Gastroesophageal sphincter (tissue), 4 donors: Measurements from ENCODE around the gene NFIA. TPM values are rescaled to one million over a fixed set of nuclear protein-coding genes. Genes with fewer than 3 reads are reported as not detected.

Experiments used
- ATAC-seq: fragments of 150-250 bp; one replicate; pipeline ENCODE4 v1.9.1; 2016; ENCODE audit warnings: mild to moderate bottlenecking, moderate library complexity
- H3K27ac ChIP-seq, 4 donors: fragments of 200-600 bp; sonication (generic) in 3 of 4; 1 replicate in 3 of 4; 2 replicates in 1 of 4; pipeline ENCODE4 v1.5.1; 2016 to 2019
- H3K27me3 ChIP-seq: fragments of 200-600 bp; sonication (generic); one replicate; pipeline ENCODE4 v1.5.1; 2019
- H3K36me3 ChIP-seq, 2 donors: fragments of 200-600 bp; sonication (generic); one replicate each; pipeline ENCODE4 v1.5.1; 2019; ENCODE audit warnings: control low read depth in 1 of 2
- H3K4me1 ChIP-seq, 3 donors: fragments of 200-600 bp; sonication (generic); 1 replicate in 2 of 3; 2 replicates in 1 of 3; pipeline ENCODE4 v1.5.1; 2016 to 2019; ENCODE audit warnings: control low read depth in 2 of 3
- H3K4me3 ChIP-seq, 2 donors: fragments of 200-600 bp; sonication (generic); one replicate each; pipeline ENCODE4 v1.5.1; 2019; ENCODE audit warnings: mild to moderate bottlenecking in 1 of 2, moderate library complexity in 1 of 2
- H3K9me3 ChIP-seq, 3 donors: fragments of 200-600 bp; sonication (generic); one replicate each; pipeline ENCODE4 v1.5.1; 2017 to 2019; ENCODE audit warnings: control low read depth in 2 of 3
- EP300 ChIP-seq: sonication (generic); formaldehyde crosslinking; IDR thresholded peaks from one replicate; pipeline ENCODE4 v1.6.1; 2017; ENCODE audit warnings: antibody characterized with exemption, mild to moderate bottlenecking
- POLR2A ChIP-seq, 2 donors: fragments of 450-650 bp; IDR thresholded peaks; one replicate each; pipeline ENCODE4 v1.6.1; 2017; ENCODE audit warnings: antibody characterized with exemption in 2 of 2, mild to moderate bottlenecking in 2 of 2, moderate library complexity in 1 of 2
- POLR2AphosphoS5 ChIP-seq: sonication (generic); formaldehyde crosslinking; IDR thresholded peaks from one replicate; pipeline ENCODE4 v1.6.1; 2017; ENCODE audit warnings: antibody characterized with exemption
- WGBS, 2 donors: methylation state at CpG; one replicate each; pipeline ENCODE4 v1.1.5; 2018; ENCODE audit warnings: low coverage in 1 of 2; 5-methylcytosine and 5-hydroxymethylcytosine counted together
- total RNA-seq, 4 donors: library from RNA; depleted of rRNA; stranded (reverse); fragments of >200 nt; gene quantifications; one replicate each; pipeline ENCODE4 v1.1.0, GENCODE V29; 2016
- TF ChIP-seq, protein P1 (sequence below), 4 experiments: fragments of 200-600 bp in 2 of 4; fragments of 450-650 bp in 2 of 4; sonication (generic) in 1 of 4; IDR thresholded peaks; one replicate each; pipeline ENCODE4 v1.5.1; 2017 to 2019; ENCODE audit warnings: antibody characterized with exemption in 4 of 4, mild to moderate bottlenecking in 2 of 4, moderate library complexity in 2 of 4

NFIA gene
- total RNA-seq, 4 donors from 2014 or later = 123 to 205 (median 149) TPM

DNA sequence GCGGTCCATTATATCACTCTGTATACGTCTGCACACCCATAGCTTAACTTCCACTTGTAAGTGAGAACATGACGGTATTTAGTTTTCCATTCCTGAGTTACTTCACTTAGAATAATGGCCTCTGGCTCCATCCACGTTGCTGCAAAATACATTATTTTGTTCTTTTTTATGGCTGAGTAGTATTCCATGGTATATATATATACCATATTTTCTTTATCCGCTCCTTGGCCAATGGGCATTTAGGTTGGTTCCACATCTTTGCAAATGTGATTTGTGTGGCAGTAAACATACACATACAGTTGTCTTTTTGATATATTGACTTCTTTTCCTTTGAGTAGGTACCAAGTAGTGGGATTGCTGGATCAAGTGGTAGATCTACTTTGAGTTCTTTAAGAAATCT, 245.1 kb downstream of the NFIA start:
- Histone ChIP-seq H3K4me3 (no peak overlapping the region), H3K4me1 (peaks cover 3 to 28% (median 4%) of the 10 kb centered on the region in 3 donors), H3K9me3 (no peaks in the 10 kb centered on the region), H3K27ac (no peak overlapping the region), H3K27me3 (no peaks in the 10 kb centered on the region), H3K36me3 (no peaks in the 10 kb centered on the region)
- no peak for ATAC-seq
- TF ChIP-seq EP300 (no peak), POLR2A (IDR thresholded peaks at IDR 0.05) (no peak), POLR2AphosphoS5 (no peak)
- TF ChIP-seq, protein P1, sequence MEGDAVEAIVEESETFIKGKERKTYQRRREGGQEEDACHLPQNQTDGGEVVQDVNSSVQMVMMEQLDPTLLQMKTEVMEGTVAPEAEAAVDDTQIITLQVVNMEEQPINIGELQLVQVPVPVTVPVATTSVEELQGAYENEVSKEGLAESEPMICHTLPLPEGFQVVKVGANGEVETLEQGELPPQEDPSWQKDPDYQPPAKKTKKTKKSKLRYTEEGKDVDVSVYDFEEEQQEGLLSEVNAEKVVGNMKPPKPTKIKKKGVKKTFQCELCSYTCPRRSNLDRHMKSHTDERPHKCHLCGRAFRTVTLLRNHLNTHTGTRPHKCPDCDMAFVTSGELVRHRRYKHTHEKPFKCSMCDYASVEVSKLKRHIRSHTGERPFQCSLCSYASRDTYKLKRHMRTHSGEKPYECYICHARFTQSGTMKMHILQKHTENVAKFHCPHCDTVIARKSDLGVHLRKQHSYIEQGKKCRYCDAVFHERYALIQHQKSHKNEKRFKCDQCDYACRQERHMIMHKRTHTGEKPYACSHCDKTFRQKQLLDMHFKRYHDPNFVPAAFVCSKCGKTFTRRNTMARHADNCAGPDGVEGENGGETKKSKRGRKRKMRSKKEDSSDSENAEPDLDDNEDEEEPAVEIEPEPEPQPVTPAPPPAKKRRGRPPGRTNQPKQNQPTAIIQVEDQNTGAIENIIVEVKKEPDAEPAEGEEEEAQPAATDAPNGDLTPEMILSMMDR (IDR thresholded peaks at IDR 0.05) = no peak
- 94 to 98% methylated on average over 5 of the region's 5 CpGs for WGBS, 2 donors

DNA sequence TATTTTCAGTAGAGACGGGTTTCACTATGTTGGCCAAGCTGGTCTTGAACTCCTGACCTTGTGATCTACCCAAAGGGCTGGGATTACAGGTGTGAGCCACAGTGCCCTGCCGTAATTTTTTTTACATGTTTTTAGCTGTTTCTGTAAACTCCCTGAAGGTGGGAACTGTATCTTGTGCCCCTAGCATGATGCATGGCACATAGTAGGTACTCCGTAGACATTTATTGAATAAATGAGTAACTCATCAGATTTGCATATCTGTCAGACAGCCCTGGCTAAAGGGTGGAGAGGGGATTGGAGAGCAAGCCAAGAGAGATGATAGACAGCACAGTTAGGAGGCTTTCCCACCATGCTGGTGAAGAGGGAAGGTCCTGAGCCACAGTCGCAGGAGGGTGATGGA, 247.2 kb downstream of the NFIA start:
- TF ChIP-seq EP300 (no peak), POLR2A (IDR thresholded peaks at IDR 0.05) (no peak), POLR2AphosphoS5 (no peak)
- TF ChIP-seq, protein P1 (IDR thresholded peaks at IDR 0.05) = no peak
- WGBS, 2 donors = 90% methylated on average over 2 of the region's 4 CpGs; no CpG with 5 or more reads in 1 of the 2 donors
- no peak overlapping the region for H3K27ac ChIP-seq
- no peaks in the 10 kb centered on the region for H3K9me3 ChIP-seq
- H3K27me3 ChIP-seq = no peaks in the 10 kb centered on the region
- no peak for ATAC-seq
- H3K4me1 ChIP-seq = peaks cover 0 to 16% (median 2%) of the 10 kb centered on the region in 3 donors
- peaks cover 0 to 5% of the 10 kb centered on the region in 2 donors for H3K36me3 ChIP-seq
- H3K4me3 ChIP-seq = no peak overlapping the region

DNA sequence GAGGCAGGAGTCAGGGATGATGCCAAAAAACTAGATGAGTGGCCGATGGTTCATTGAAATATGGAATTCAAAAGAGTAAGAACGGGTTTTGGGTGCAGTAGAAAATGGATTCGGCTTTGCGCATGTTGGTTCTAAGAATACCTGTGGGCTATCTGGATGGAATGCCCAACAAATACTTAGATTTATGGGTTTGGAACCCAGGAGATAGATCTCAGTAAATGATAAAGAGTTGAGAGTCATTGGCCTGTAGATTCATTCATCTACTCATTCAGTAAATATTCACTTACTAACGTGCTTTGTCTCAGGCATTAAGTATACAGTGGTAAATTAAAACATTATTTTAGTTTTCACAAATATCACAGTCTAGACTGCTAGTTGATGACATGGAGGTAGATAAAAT, 247.7 kb downstream of the NFIA start:
- H3K27me3 ChIP-seq = no peaks in the 10 kb centered on the region
- H3K27ac ChIP-seq = no peak overlapping the region
- ATAC-seq = no peak
- H3K9me3 ChIP-seq = no peaks in the 10 kb centered on the region
- TF ChIP-seq, protein P1 (IDR thresholded peaks at IDR 0.05) = no peak
- no peak for TF ChIP-seq EP300
- TF ChIP-seq POLR2A (IDR thresholded peaks at IDR 0.05) = no peak
- TF ChIP-seq POLR2AphosphoS5 = no peak
- H3K36me3 ChIP-seq = peaks cover 0 to 5% of the 10 kb centered on the region in 2 donors
- WGBS, 2 donors = 76 to 84% methylated on average over 3 to 5 of the region's 5 CpGs
- H3K4me3 ChIP-seq = no peak overlapping the region
- H3K4me1 ChIP-seq = peaks cover 0 to 16% (median 3%) of the 10 kb centered on the region in 3 donors

DNA sequence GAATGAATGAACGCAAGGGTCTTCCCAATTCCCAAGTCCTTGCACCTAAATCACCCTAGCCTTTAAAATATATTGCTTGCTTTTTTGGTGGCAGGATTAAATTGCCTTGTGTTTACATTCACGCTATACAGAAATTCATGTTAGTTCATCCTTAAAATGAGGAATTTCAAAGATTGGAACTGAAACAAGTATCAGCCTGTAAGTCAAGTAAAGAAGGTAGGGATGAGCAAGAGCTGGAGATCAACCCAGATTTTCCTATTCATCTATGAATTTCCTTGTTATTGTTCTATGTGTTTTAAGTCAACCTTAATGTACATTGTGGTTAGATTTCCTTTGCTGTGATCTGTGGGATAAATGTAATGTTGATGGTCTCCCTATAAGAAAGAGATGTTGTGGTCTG, 248.2 kb downstream of the NFIA start:
- H3K27ac ChIP-seq = no peak overlapping the region
- H3K9me3 ChIP-seq = no peaks in the 10 kb centered on the region
- H3K27me3 ChIP-seq = no peaks in the 10 kb centered on the region
- peaks cover 0 to 5% of the 10 kb centered on the region in 2 donors for H3K36me3 ChIP-seq
- peaks cover 0 to 15% (median 3%) of the 10 kb centered on the region in 3 donors for H3K4me1 ChIP-seq
- WGBS, 2 donors = 95 to 100% methylated on average over 1 to 2 of the region's 2 CpGs
- TF ChIP-seq POLR2AphosphoS5 (no peak), POLR2A (IDR thresholded peaks at IDR 0.05) (no peak), EP300 (no peak)
- H3K4me3 ChIP-seq = no peak overlapping the region
- ATAC-seq = no peak

DNA sequence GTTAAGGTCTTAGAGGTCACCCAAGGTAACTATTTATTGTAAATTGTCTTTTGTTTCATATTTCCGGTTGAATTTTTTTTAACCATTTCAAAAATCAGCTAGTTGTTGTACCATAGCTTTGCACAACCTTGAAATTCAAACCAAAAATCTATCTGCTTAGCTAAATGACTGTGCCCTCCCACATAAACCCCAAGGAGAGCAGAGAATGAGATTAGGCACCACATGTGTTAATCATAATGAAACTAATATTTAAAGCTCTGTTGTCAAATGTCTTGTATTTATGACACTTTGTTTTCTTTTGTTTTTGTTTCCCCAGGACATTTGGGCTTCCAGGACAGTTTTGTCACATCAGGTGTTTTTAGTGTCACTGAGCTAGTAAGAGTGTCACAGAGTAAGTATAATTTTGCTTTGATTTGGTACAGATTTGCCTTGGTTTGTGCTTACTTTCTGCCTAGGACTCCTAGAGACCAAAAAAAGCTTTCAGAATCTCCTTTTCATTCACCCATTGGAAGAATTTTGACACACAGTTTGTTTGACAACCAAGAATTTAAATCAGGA, 249.9 kb downstream of the NFIA start:
- Histone ChIP-seq H3K4me3 (no peak overlapping the region), H3K27ac (no peak overlapping the region), H3K27me3 (no peaks in the 10 kb centered on the region), H3K36me3 (peaks cover 0 to 5% of the 10 kb centered on the region in 2 donors), H3K9me3 (no peaks in the 10 kb centered on the region), H3K4me1 (peaks cover 6 to 32% (median 10%) of the 10 kb centered on the region in 3 donors)
- TF ChIP-seq EP300 (no peak), POLR2AphosphoS5 (no peak), POLR2A (IDR thresholded peaks at IDR 0.05) (no peak)
- TF ChIP-seq, protein P1 (IDR thresholded peaks at IDR 0.05) = no peak
- WGBS, 2 donors = 62 to 75% methylated on average over 1 of the region's 1 CpG
- ATAC-seq = no peak
